Left colon (tissue), 2 donors: ENCODE measurements around the gene PIP5K1B. TPM values are rescaled to one million over a fixed set of nuclear protein-coding genes. Genes with fewer than 3 reads are reported as not detected.

Experiments used
- ATAC-seq: fragments of 200-7000 bp; cut with Tn5 transposase; one replicate; pipeline ENCODE4 v1.9.1; 2020; ENCODE audit warnings: mild to moderate bottlenecking, moderate library complexity
- DNase-seq, 2 donors: peaks; one replicate each; pipeline ENCODE4 v3.0.0-alpha.2; 2020
- intact Hi-C, 2 donors: fragments of 100-400 bp; cut with DNase I in 1 of 2; cut with micrococcal nuclease in 1 of 2; formaldehyde crosslinking; loops; one replicate each; pipeline versions ENCODE4 v1.11.2 to v1.14.0; 2022; cut with DNase I, micrococcal nuclease
- total RNA-seq, 2 donors: library from RNA; stranded (reverse); fragmentation: NEBNext Ultra II Directional; extraction: Animal tissue kit (Norgen Biotek cat#: 25700); gene quantifications; one replicate each; pipeline ENCODE4 v1.2.1, GENCODE V29; 2021
- donor health status: DM: no; HTN: no; CAD: no.
- donor health status: DM: yes; HTN: yes; CAD: no.

PIP5K1B gene
- total RNA-seq, 2 donors from 2014 or later: 83.1 to 91.6 TPM

- peak; percentile 58 for ATAC-seq
- no peak for DNase-seq
- intact Hi-C loops: no loop called here
Measured at GRCh38 chr9:68793605-68794343, 88.7 kb downstream of the PIP5K1B start.

DNA sequence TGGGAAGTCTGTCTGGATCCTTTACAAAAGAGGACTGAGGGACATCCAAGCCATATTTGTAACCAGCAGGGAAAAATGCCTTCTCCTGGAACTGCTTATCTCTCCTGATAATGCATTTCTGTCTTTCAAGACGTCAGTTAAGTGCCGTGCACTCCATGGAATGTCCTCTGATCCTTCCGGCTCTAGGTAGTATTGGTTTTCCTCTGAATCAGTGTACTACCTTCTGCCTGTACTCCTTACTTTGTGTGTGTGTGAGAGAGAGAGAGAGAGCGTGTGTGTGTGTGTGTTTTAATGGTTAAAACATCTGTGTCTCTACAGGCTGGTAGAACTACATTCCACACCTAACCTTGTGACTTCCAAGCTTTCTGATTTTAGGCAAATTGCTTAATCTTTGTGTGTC, 89.9 kb downstream of the PIP5K1B start:
- ATAC-seq: peak; percentile 69
- intact Hi-C loops: no loop called here
- no peak for DNase-seq

DNA sequence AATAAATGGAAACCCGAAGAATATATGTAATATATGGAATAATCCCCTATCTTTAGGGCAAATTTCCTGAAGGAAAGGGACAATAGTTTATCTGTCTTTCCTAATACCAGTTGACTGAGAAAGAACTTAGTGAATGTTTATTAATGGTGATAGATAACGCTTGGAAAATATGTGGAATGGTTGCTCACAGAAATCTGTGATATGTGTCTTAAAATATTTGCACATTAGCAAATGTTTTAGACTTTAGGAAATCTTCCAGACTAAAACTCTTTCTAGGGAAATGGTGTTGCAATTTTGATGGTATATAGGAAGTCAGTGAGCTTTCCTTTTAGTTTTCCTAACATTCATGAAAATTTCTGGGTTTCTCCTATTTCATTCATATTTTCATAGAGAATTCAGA, 90.4 kb downstream of the PIP5K1B start:
- intact Hi-C loops: no loop called here
- ATAC-seq (no peak), DNase-seq (no peak)

DNA sequence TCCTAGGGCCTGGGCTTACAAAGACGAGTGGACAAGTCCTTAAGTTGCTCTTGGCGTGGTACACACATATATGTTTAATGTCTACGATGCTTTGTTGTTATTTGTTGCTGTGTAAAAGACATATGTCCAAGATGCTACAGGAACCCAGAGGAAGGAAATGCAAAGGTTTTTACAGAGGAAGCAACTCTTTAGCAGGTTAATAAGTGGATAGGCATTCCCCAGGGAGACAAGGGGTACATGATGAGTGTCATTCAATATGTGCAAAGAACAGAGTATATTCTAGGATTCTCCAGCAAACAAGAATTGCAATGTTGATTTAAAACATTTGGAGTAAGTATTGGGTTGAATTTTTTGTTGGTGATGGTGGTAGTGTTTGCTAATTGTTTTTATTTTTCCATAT, 92.1 kb downstream of the PIP5K1B start:
- intact Hi-C loops: no loop called here
- ATAC-seq: no peak

DNA sequence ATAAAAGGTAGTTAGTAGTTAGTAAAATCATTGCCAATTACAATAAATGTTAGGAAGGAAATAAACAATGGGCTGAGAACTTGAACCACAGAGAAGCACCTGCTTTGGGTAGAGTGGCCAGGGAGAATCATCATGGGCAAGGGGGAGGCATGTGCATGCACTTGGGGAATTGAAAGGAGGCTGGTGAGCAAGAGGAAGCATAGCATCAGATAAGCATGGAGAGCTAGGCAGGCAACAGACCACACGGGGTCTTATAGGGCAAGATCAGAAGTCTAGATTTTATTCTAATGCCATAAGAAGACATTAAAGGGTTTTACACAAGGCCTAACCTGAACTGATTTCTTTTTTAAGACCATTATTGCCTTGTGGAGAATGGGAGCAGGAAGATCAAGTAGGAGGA, 93.4 kb downstream of the PIP5K1B start:
- intact Hi-C loops: no loop called here
- ATAC-seq (no peak), DNase-seq (no peak)

More for the DNA sequence above, 92.1 kb downstream of the PIP5K1B start:
- no peak for DNase-seq

DNA sequence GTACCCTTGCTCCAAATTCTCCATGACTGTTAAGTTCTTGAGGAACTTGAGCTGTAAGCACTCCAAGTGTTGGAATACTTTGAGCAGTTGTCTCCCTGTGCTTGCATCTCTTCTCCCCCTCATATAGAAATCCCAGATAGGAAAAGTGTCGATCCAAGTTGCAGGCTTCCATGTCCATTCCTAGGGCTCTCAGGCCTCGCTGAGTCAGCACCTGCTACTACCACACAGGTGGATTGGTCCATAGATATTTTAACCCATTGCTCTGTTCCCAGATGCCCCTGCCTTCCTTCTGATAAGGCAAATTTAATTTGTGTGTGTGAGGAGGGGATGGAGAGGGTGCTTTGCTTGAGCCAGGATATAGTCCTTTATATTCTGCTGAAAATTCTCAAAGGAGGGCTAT, 95.8 kb downstream of the PIP5K1B start:
- DNase-seq: no peak
- ATAC-seq: no peak
- intact Hi-C loops: no loop called here

DNA sequence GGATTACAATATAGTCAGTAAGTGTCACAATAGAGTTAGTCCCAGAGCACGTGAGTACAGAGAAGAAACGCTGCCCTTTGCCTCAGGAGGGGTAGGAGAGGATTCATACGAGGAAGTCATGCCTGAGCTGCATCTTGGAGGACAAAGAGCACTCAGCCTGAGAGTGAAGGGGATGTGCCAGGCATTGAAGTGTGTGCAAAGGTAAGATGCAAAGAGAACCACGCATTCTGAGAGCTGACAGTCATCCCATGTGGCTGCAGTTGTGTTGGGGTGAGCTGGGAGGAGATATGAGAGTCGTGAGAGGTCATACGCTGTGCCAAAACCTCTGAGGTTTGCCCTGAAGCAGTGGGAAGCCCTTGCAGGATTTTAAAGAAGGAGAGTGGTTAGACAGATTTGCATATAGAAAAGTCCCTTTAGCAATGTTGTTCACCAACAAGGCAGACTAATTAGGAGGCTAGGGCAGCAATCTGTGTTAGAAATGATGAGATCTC, 97.5 kb downstream of the PIP5K1B start:
- ATAC-seq: peak; percentile 89
- DNase-seq: no peak
- intact Hi-C loops: no loop called here

DNA sequence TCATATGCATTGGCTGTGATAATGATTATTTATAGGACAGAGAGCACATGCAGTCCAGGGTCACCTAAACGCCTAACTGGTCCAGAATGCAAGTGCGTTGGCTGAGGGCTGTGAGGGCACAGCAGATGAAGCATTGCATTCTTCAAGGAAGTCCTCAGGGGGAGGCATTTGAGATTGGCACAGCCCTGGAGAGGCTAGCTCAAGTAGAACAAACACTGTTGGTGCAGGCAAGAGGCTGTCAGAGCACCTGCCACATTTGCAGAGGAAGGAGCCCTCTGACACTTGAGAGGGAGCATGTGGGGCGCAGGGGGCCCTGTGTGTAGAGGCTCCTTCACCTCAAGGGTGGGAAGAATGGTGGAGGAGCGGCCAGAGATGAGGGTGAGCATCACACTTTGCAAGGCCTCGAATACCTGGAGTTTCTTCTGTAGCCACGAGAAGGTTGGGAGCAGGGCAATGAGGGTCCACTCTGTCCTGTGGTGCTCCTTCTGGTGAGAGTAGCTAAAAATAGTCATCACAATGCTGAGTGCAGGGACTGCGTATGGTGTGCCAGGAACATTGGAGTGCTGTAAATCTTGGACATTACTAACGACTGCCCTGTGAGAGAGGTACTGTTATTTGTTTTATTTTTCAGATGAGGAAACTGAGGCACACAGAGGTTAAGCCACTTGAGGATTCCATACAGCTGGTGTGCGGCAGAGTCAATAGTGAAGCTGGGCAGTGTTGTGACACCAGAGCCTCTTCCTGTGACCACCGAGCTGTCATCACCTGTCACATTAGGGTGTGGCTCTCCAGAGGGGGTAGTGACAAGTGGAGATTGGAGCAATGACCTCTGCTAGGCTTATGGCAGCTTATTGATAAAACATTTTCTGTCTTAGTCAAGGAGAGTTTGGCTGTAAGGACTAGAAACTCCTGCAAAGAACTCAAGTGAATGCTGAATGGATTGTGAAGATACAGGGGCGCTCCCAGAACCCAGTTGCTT, 100.2 kb downstream of the PIP5K1B start:
- intact Hi-C loops: no loop called here
- ATAC-seq (no peak), DNase-seq (no peak)

- intact Hi-C loops: no loop called here
- DNase-seq: no peak
- peak; percentile 13 for ATAC-seq
Measured at GRCh38 chr9:68805890-68806517, 101.0 kb downstream of the PIP5K1B start.

DNA sequence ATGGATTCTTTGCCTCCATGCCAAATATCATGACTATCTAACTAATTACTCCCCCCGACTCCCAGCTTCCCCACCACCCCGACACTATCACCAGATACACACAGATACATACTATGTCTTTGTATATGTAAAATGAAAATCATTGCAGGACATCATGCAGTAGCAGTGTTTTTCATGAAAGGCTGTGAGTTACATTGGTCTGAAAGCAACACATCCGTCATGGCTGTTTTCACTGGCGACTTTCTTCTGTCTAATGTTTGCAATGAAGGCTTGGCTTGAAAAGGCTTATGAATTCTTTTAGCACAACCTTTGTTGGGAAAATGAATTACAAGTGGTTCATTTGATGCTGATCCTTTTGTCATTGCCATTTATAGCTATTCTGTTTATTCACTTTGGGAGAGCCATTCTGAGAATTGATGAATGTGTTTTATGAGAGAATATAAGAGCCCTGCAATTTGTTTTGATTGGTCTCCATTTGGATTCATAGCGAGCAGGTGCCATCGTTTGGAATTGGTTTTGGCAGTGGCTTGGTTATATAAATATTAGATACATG, 103.4 kb downstream of the PIP5K1B start:
- no peak for ATAC-seq
- intact Hi-C loops: no loop called here
- DNase-seq: no peak

- ATAC-seq: peak; percentile 81
- DNase-seq: no peak
- intact Hi-C loops: no loop called here
Measured at GRCh38 chr9:68817079-68817875, 112.2 kb downstream of the PIP5K1B start.

DNA sequence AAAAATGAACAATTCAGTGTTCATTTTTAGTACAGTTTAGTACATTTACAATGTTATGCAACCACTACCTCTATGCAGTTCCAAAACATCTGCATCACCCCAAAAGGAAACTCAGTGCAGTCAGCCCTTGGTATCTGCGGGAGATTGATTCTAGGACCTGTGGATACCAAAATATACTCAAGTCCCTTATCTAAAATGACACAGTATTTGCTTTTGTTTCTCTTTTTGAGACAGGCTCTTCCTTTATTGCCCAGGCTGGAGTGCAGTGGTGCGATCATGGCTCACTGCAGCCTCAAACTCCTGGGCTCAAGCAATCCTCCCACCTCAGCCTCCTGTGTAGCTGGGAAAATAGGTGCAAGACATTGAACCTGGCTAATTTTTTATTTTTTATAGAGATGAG, 114.0 kb downstream of the PIP5K1B start:
- intact Hi-C loops: no loop called here
- DNase-seq (no peak), ATAC-seq (no peak)

GRCh38 chr9:68821911-68822310, 116.9 kb downstream of the PIP5K1B start:
- ATAC-seq (no peak), DNase-seq (no peak)
- intact Hi-C loops: no loop called here

DNA sequence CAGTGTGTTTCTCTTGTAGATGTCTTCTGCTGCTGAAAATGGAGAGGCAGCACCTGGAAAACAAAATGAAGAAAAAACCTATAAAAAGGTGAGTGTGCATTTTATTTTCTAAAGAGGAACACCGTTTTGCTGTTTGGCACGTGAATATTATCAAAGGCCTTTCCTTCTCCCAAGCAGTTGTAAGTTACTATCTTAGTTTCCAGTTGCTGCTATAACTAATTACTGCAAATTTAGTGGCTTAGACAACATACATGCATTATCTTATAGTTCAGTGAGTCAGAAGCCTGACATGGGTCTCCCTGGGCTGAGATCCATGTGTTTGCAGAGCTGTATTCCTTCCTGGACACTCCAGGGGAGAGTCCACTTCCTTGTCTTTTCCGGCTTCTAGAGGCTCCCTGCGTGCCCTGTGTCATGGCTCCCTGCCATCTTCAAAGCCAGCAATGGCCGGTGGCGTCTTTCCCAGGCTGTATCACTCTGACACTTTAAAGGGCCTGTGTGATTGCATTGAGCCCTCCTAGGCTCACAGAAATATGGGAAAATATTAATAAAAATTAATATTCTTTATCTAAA, 117.6 kb downstream of the PIP5K1B start:
- ATAC-seq (peak; percentile 96), DNase-seq (peak; percentile 25 to 59)
- intact Hi-C loops: no loop called here

DNA sequence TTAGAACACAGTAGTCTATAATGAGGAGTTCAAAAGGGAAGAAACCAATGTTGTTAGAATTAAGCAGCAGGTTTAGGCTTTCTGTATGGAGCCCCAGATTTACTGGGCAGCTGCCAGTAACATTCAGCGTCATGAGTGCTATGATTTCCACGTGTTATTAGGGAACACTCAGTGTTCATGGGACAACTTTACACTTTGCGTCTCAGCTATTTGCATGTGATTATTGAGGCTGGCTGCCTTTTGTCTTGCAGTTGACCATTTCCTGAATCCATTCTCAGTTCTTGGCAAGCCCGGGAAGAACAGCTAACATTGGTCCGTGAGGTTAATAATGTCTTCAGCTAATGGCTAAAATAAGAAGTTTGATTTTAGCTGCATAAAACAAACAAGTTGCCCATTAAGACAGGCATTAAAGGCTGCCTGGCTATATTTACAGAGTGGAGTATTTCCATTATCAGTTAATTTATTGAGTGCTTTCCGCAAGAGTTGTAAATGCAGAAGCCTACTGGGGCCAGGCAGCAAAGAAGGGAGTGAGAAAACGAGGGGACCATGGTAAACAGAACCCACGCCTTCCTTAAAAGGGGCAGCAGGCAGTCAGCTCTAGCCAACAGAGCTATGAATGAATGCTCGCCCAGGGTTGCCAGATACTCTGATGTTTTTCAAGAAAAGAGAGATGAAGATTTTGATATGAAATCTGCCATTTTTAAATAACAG, 120.9 kb downstream of the PIP5K1B start:
- intact Hi-C loops: no loop called here
- ATAC-seq (no peak), DNase-seq (no peak)

DNA sequence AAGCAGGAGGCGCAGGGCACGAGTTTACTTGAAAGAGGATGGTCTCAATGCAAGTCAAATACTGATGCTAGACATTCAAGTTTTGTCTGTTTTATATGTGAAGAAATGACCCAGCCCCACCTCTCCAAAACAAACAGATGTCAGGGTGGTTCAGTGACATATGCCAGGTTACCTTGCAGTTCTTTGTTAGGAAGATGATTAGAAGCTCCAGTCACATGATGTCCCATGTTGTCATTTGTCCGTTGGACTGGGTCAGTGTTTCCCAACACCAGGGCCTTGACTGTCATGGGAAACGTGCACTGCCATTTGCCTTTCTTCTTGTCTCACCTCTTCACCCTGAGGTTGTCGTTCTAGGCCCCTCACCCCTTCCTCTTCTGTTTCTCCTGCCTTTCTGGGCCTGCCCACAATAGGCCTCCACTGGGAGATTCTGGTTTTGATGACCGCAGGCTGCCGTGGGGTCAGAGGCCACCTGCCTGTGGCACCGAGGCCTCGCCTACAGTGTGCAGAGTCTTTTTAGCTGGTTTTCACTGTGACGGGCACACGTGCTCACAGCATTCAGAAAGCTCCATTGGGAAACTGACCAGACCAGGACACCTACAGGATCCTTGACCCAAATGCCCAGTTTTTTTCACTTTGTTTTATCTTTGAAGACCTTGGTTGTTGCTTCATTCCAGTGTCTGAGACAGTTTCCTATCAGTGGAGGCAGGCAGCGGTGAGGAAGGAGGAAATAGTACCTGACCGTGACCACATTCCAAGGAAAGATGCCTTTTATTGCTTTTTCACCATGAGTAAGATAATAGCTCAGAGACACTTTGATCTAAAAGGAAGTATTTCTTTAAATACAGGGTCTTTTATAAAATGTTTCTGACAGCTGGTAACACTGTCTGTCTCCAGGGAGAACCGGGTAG, 123.1 kb downstream of the PIP5K1B start:
- no peak for DNase-seq
- ATAC-seq: peak; percentile 64
- intact Hi-C loops: no loop called here
